H1 (cell line): ENCODE data around the gene ZNF219. TPM values are rescaled to one million over a fixed set of nuclear protein-coding genes. Genes with fewer than 3 reads are reported as not detected.
A peak's percentile ranks its signal among the peaks of the same experiment; 100 is the strongest.

Experiments
- CTCF ChIA-PET: fragments of 300-600 bp; sonication (Branson Sonifier 250); formaldehyde crosslinking; loops from one replicate; lab custom pipeline; 2021; ENCODE audit not compliant: partially characterized antibody; lab: Charles Lee
- POLR2A ChIA-PET: fragments of 300-600 bp; sonication (Branson Sonifier 250); formaldehyde crosslinking; loops from one replicate; lab custom pipeline; 2021; ENCODE audit warnings: inconsistent platforms; ENCODE audit not compliant: partially characterized antibody; lab: Charles Lee
- DNase-seq, 2 experiments: peaks; one replicate each; pipeline versions ENCODE4 v3.0.0 to v3.0.0-alpha.2; 2010 to 2022; ENCODE audit warnings: low spot score in 2 of 2, low read depth in 1 of 2, mixed read lengths in 1 of 2
- FAIRE-seq: peaks from 2 replicates; lab custom pipeline; 2011; peaks lifted over from hg19 to GRCh38; lab: Jason Lieb, UNC
- H2AFZ ChIP-seq: 2 replicates; pipeline ENCODE4 v1.8.1; 2012; ENCODE audit warnings: low read length, inconsistent platforms
- H2AK5ac ChIP-seq: 2 replicates; pipeline ENCODE4 v1.6.1; 2013; ENCODE audit warnings: low read depth, low read length
- H2BK120ac ChIP-seq: replicated peaks from 2 replicates; pipeline ENCODE3; 2013; ENCODE audit warnings: low read depth, low read length, inconsistent platforms
- H2BK12ac ChIP-seq: 2 replicates; pipeline ENCODE4 v1.6.1; 2013; ENCODE audit warnings: low read depth, low read length
- H2BK15ac ChIP-seq: 2 replicates; pipeline ENCODE4 v1.6.1; 2013; ENCODE audit warnings: low read length
- H2BK20ac ChIP-seq: 2 replicates; pipeline ENCODE4 v1.6.1; 2013; ENCODE audit warnings: low read length
- H2BK5ac ChIP-seq: 2 replicates; pipeline ENCODE4 v1.6.1; 2013; ENCODE audit warnings: low read depth, low read length
- H3K14ac ChIP-seq: 2 replicates; pipeline ENCODE4 v1.6.1; 2013; ENCODE audit warnings: inconsistent platforms; ENCODE audit not compliant: insufficient read length
- H3K18ac ChIP-seq: 2 replicates; pipeline ENCODE4 v1.6.1; 2013; ENCODE audit warnings: low read length; ENCODE audit errors: extremely low read depth
- H3K23ac ChIP-seq: 2 replicates; pipeline ENCODE4 v1.6.1; 2013; ENCODE audit warnings: inconsistent platforms; ENCODE audit not compliant: insufficient read length
- H3K23me2 ChIP-seq: 2 replicates; pipeline ENCODE4 v1.6.1; 2013; ENCODE audit warnings: low read depth, low read length
- H3K27ac ChIP-seq: 2 replicates; pipeline ENCODE4 v1.6.1; 2011; ENCODE audit warnings: low read depth, low read length, inconsistent platforms
- H3K27me3 ChIP-seq, 4 experiments: replicated peaks in 1 of 4; 1 replicate in 1 of 4; 2 replicates in 3 of 4; pipeline versions ENCODE4 v1.6.1 to v1.8.1; 2011 to 2013; ENCODE audit warnings: low read length in 3 of 4, mild to moderate bottlenecking in 3 of 4, inconsistent platforms in 2 of 4, mixed read lengths in 2 of 4, moderate library complexity in 1 of 4; ENCODE audit not compliant: control insufficient read depth in 3 of 4, insufficient read depth in 3 of 4; ENCODE audit errors: extremely low read depth in 1 of 4
- H3K36me3 ChIP-seq, 4 experiments: 2 replicates each; pipeline versions ENCODE4 v1.6.1 to v1.8.1; 2011 to 2013; ENCODE audit warnings: mild to moderate bottlenecking in 4 of 4, low read length in 3 of 4, moderate library complexity in 2 of 4, control low read depth in 1 of 4, inconsistent platforms in 1 of 4; ENCODE audit not compliant: insufficient read depth in 4 of 4, control insufficient read depth in 2 of 4
- H3K4ac ChIP-seq: replicated peaks from 2 replicates; pipeline ENCODE3; 2013; ENCODE audit warnings: low read length, low read depth, mixed read lengths, inconsistent platforms; ENCODE audit not compliant: insufficient read length
- H3K4me1 ChIP-seq, 4 experiments: replicated peaks in 1 of 4; 1 replicate in 1 of 4; 2 replicates in 3 of 4; pipeline versions ENCODE4 v1.6.1 to v1.8.1; 2011 to 2013; ENCODE audit warnings: low read length in 3 of 4, inconsistent platforms in 2 of 4, mixed read lengths in 1 of 4; ENCODE audit not compliant: insufficient read depth in 4 of 4, control insufficient read depth in 3 of 4
- H3K4me2 ChIP-seq, 2 experiments: 2 replicates each; pipeline versions ENCODE4 v1.6.1 to v1.8.1; 2011 to 2013; ENCODE audit warnings: low read depth in 2 of 2, low read length in 2 of 2, control low read depth in 1 of 2, inconsistent platforms in 1 of 2, mild to moderate bottlenecking in 1 of 2; ENCODE audit not compliant: insufficient read depth in 1 of 2
- H3K4me3 ChIP-seq, 4 experiments: fragments of 200-600, 300-600 bp in 1 of 4; sonication (generic), shearing (Covaris generic), sonication (Bioruptor Twin) in 1 of 4; 2 replicates each; pipeline versions ENCODE4 v1.5.1 to v1.8.1; 2011 to 2016; ENCODE audit warnings: low read length in 4 of 4, low read depth in 3 of 4, control low read depth in 2 of 4, inconsistent platforms in 2 of 4, mild to moderate bottlenecking in 2 of 4, mixed read lengths in 1 of 4, moderate library complexity in 1 of 4; ENCODE audit not compliant: insufficient read depth in 2 of 4; ENCODE audit errors: extremely low read depth in 1 of 4
- H3K56ac ChIP-seq: replicated peaks from 2 replicates; pipeline ENCODE3; 2013; ENCODE audit warnings: low read depth, mild to moderate bottlenecking, mixed read lengths, low read length, inconsistent platforms; ENCODE audit not compliant: insufficient read length
- H3K79me1 ChIP-seq: 2 replicates; pipeline ENCODE4 v1.6.1; 2013; ENCODE audit warnings: low read depth, low read length, control low read depth
- H3K79me2 ChIP-seq, 2 experiments: 2 replicates each; pipeline versions ENCODE4 v1.6.1 to v1.8.1; 2012 to 2013; ENCODE audit warnings: low read length in 2 of 2, mild to moderate bottlenecking in 2 of 2, inconsistent platforms in 1 of 2; ENCODE audit not compliant: insufficient read depth in 2 of 2, control insufficient read depth in 1 of 2
- H3K9ac ChIP-seq, 4 experiments: replicated peaks in 1 of 4; 1 replicate in 1 of 4; 2 replicates in 3 of 4; pipeline versions ENCODE4 v1.6.1 to v1.8.1; 2011 to 2013; ENCODE audit warnings: low read depth in 3 of 4, low read length in 3 of 4, control low read depth in 2 of 4, mild to moderate bottlenecking in 2 of 4, moderate library complexity in 2 of 4, inconsistent platforms in 1 of 4; ENCODE audit errors: extremely low read depth in 1 of 4
- H3K9me3 ChIP-seq, 2 experiments: 2 replicates each; pipeline versions ENCODE4 v1.6.1 to v1.8.1; 2012 to 2013; ENCODE audit warnings: mild to moderate bottlenecking in 2 of 2, moderate library complexity in 2 of 2, control low read depth in 1 of 2, inconsistent platforms in 1 of 2, low read depth in 1 of 2, low read length in 1 of 2, mixed read lengths in 1 of 2; ENCODE audit not compliant: insufficient read depth in 2 of 2
- H4K20me1 ChIP-seq, 2 experiments: replicated peaks in 1 of 2; 2 replicates each; pipeline versions ENCODE3 to v1.8.1; 2011 to 2013; ENCODE audit warnings: inconsistent platforms in 2 of 2, low read length in 2 of 2, mild to moderate bottlenecking in 1 of 2; ENCODE audit not compliant: insufficient read depth in 2 of 2, control insufficient read depth in 1 of 2
- H4K5ac ChIP-seq: 2 replicates; pipeline ENCODE4 v1.6.1; 2013; ENCODE audit warnings: low read length, low read depth, mixed read lengths, inconsistent platforms; ENCODE audit not compliant: insufficient read length
- H4K8ac ChIP-seq: 2 replicates; pipeline ENCODE4 v1.8.0; 2013; ENCODE audit warnings: mild to moderate bottlenecking, moderate library complexity, low read length, inconsistent platforms; ENCODE audit not compliant: insufficient read depth; ENCODE audit errors: extremely low read depth
- H4K91ac ChIP-seq: replicated peaks from 2 replicates; pipeline ENCODE3; 2013; ENCODE audit warnings: low read length, mixed read lengths, inconsistent platforms; ENCODE audit not compliant: insufficient read length
- POLR2A ChIP-seq, 2 experiments: IDR thresholded peaks; 1 replicate in 1 of 2; 2 replicates in 1 of 2; pipeline ENCODE4 v1.6.1; 2011; ENCODE audit warnings: low read depth in 2 of 2, low read length in 2 of 2, mild to moderate bottlenecking in 2 of 2; ENCODE audit errors: control extremely low read depth in 1 of 2
- ZNF274 ChIP-seq: IDR thresholded peaks from 2 replicates; pipeline ENCODE4 v1.7.0; 2012; ENCODE audit warnings: low read length, borderline replicate concordance; ENCODE audit errors: extremely low read depth
- WGBS, 2 experiments: shearing (Covaris generic) in 1 of 2; methylation state at CpG; one replicate each; pipeline versions ENCODE4 v1.1.6 to v1.1.7; 2013 to 2015; ENCODE audit warnings: low lambda C conversion rate in 2 of 2, mixed read lengths in 2 of 2, inconsistent platforms in 1 of 2, low coverage in 1 of 2, missing lambda C conversion rate in 1 of 2; ENCODE audit not compliant: insufficient replicate concordance in 2 of 2, insufficient coverage in 1 of 2, insufficient read length in 1 of 2; ENCODE audit errors: extremely low coverage in 1 of 2, missing lambda C conversion rate in 1 of 2; 5-methylcytosine and 5-hydroxymethylcytosine counted together
- polyA plus RNA-seq, 7 experiments: library from polyadenylated mRNA; depleted of rRNA in 3 of 7; stranded (reverse) in 5 of 7; unstranded in 2 of 7; fragments of >200 nt in 5 of 7; fragments of 200-250 nt in 2 of 7; gene quantifications; 1 replicate in 5 of 7; 2 replicates in 1 of 7; 4 replicates in 1 of 7; pipeline versions ENCODE4 v1.2.1 to v1.2.3, GENCODE V29; 2011 to 2013; ENCODE audit warnings: missing spikeins in 2 of 7, mixed read lengths in 2 of 7
- total RNA-seq: library from RNA; stranded (reverse); fragmentation: NEBNext Ultra II Directional; extraction: Animal tissue kit (Norgen Biotek cat#: 25700); gene quantifications from 2 replicates; pipeline ENCODE4 v1.2.1, GENCODE V29; 2021
- TF ChIP-seq, protein P1 (sequence below): IDR thresholded peaks from 2 replicates; pipeline ENCODE4 v1.6.1; 2012; ENCODE audit warnings: inconsistent platforms

ZNF219 gene
- total and polyA plus RNA-seq, 2 of the 8 experiments (the other 6 are each of a cell fraction or from before 2014, with no cell fraction given): 113 to 160 TPM

DNA sequence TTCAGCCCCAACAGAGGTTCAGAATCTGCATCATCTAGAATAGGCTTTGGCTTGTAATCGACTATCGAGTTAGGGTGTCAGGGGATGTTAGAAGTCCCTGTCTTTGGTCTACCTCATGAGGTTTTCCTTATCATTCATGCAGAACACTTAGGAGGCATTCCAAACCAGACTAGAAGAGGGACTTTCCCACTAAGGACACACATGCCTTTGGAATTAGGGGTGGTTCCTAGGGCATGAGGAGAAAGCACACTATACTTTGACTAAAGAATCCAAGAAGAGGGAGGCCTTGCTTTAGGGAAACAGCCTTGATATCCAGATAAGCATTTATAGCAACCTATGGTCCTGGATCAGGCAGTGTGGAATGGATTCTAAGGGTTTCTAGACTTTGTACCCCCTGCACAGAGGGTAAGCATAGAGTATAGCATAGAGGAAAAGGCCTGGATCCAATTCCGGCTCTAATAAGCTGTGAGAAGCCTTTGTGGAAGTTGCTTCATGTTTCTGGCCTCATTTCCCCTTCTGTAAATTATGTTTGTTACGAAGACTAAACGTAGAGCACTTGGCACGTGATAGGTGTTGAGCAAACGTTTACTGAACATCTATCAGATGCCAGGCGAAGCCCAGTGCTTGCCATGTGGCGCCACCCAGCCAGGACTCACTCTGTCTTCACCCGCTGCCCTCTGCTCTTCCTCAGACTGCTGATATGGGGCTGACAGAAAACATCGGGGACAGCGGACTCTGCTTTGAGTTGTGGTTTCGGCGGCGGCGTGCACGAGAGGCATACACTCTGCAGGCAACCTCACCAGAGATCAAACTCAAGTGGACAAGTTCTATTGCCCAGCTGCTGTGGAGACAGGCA is 13.2 kb downstream of the ZNF219 start:
- Histone ChIP-seq H3K23me2 (no peaks in the 10 kb centered on the region), H3K27ac (no peak overlapping the region), H2BK15ac (no peak overlapping the region), H4K8ac (no peak overlapping the region), H3K56ac (no peak overlapping the region), H2BK20ac (no peak overlapping the region), H3K36me3 (peaks cover 19 to 74% (median 60%) of the 10 kb centered on the region in 4 experiments), H3K4ac (no peak overlapping the region), H3K4me3 (no peak overlapping the region), H4K5ac (no peak overlapping the region), H2BK120ac (no peak overlapping the region), H4K20me1 (peaks cover 9 to 12% of the 10 kb centered on the region in 2 experiments), H3K4me1 (peaks cover 0 to 5% (median 0%) of the 10 kb centered on the region in 4 experiments; a peak in 2 of 7 replicates), H3K79me1 (no peaks in the 10 kb centered on the region), H3K9ac (no peak overlapping the region), H3K79me2 (no peaks in the 10 kb centered on the region), H2BK12ac (no peak overlapping the region), H3K18ac (no peak overlapping the region), H3K4me2 (no peak overlapping the region), H3K23ac (no peak overlapping the region), H3K9me3 (no peaks in the 10 kb centered on the region), H3K14ac (no peak overlapping the region), H3K27me3 (no peaks in the 10 kb centered on the region), H4K91ac (no peak overlapping the region), H2AFZ (no peak overlapping the region), H2BK5ac (no peak overlapping the region), H2AK5ac (no peak overlapping the region)
- 90% methylated on average over 16 of the region's 17 CpGs; no CpG with 5 or more reads in 1 of the 2 experiments for WGBS, 2 experiments
- no peak for FAIRE-seq
- CTCF ChIA-PET: interaction anchor here (0.9 to 10.2 kb wide), 8 partner anchors 9 to 77 kb away, joined by 3 to 148 read pairs (median 16); partner anchors contain the start of genes ARHGEF40 and TMEM253
- DNase-seq: no peak
- no peak for TF ChIP-seq ZNF274
- 0 out of 3 replicates have a peak, but pooled peaks of 1 of the 2 experiments have one; percentile 35 for TF ChIP-seq POLR2A (IDR thresholded peaks at IDR 0.05; ENCODE audit: control extremely low read depth in 1 of 2, low read depth in 2 of 2, low read length in 2 of 2)
- TF ChIP-seq, protein P1, sequence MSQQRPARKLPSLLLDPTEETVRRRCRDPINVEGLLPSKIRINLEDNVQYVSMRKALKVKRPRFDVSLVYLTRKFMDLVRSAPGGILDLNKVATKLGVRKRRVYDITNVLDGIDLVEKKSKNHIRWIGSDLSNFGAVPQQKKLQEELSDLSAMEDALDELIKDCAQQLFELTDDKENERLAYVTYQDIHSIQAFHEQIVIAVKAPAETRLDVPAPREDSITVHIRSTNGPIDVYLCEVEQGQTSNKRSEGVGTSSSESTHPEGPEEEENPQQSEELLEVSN: no peak
- POLR2A ChIA-PET: interaction anchor here (1.1 to 12.4 kb wide), 7 partner anchors 9 to 70 kb away, joined by 3 to 245 read pairs (median 5); partner anchors contain the start of genes ARHGEF40 and TMEM253
